GM18867 (cell line): ENCODE results near the gene CBLC.
A peak's percentile ranks its signal among the peaks of the same experiment; 100 is the strongest.
"Not testable (repeated sequence)": the region's sequence is repeated elsewhere in the genome, so short reads cannot be mapped to it uniquely, and the experiment has no call there.

Experiments
- ATAC-seq: cut with Tn5 transposase; IDR thresholded peaks from one replicate; pipeline ENCODE4 v1.9.1; 2021; ENCODE audit warnings: mild to moderate bottlenecking, moderate library complexity; ENCODE audit not compliant: unreplicated experiment

CBLC gene

DNA sequence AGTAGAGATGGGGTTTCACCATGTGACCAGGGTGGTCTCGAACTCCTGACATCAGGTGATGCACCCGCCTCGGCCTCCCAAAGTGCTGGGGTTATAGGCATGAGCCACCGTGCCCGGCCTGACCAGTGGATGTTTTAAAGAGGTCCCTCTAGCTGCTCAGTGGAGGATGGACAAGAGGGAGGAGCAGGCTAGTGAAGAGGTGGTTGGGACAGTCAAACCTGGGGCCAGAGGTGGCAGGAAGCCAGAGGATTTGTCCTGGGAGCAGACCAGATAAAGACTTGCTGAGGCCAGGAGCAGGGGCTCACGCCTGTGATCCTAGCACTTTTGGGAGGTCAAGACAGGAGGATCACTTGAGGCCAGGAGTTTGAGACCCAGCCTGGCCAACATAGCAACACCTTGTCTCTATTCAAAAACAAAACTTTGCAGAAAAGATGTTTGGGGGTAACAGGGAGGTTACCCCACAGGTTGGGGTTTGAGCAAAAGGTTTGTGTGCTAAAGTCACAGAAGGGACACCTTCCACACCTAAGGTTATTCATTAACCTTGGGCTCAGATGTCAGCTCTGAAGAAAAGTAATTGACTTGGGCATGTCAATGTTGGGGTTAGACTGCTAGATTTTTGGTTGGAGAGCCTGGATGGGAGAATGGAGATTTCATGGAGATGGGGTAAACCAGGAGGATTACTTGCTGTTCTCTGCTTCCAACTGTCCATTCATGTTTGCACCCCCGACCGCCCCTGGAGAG is 40.2 kb downstream of the CBLC start:
- no peak for ATAC-seq

GRCh38 chr19:44818466-44819031 is 40.9 kb downstream of the CBLC start:
- no peak for ATAC-seq

DNA sequence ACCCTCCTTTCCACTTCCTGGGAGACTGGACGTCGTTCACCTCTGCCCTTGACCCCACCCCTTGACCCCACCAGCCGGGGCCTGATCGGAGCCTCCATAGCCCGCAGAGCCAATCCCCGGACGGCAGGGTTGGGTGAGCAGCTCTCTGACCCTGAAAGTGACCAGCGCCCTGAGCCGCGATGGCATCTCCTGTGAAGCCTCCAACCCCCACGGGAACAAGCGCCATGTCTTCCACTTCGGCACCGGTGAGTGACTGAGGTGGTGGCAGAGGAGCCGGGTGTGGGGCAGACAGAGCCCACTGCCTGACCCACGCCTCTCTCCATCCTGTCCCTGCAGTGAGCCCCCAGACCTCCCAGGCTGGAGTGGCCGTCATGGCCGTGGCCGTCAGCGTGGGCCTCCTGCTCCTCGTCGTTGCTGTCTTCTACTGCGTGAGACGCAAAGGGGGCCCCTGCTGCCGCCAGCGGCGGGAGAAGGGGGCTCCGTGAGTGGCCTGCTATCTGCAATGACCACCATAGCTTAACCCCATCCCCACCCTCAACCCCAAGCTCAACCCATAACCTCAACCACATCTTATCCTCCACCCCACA is 41.6 kb downstream of the CBLC start:
- ATAC-seq, result no peak

DNA sequence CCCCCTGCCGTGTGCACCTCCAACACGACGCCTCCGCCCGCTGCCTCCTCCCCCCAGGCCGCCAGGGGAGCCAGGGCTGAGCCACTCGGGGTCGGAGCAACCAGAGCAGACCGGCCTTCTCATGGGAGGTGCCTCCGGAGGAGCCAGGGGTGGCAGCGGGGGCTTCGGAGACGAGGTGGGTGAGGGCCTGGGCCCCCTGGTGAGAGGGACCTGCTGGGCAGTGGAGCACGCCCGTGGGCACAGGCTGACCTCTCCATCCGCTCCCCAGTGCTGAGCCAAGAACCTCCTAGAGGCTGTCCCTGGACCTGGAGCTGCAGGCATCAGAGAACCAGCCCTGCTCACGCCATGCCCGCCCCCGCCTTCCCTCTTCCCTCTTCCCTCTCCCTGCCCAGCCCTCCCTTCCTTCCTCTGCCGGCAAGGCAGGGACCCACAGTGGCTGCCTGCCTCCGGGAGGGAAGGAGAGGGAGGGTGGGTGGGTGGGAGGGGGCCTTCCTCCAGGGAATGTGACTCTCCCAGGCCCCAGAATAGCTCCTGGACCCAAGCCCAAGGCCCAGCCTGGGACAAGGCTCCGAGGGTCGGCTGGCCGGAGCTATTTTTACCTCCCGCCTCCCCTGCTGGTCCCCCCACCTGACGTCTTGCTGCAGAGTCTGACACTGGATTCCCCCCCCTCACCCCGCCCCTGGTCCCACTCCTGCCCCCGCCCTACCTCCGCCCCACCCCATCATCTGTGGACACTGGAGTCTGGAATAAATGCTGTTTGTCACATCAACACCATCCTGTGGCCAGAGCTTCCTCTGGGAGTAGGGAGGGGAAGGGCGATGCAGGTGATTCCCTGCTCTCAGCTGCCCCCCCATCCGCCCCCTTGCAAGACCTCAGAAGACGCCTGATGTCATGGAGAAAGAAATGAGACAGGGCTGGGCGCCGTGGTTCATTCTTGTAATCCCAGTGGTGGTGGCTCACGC is 43.2 kb downstream of the CBLC start:
- no peak for ATAC-seq

- no peak for ATAC-seq
Observed at GRCh38 chr19:44822177-44822576, 44.5 kb downstream of the CBLC start.

DNA sequence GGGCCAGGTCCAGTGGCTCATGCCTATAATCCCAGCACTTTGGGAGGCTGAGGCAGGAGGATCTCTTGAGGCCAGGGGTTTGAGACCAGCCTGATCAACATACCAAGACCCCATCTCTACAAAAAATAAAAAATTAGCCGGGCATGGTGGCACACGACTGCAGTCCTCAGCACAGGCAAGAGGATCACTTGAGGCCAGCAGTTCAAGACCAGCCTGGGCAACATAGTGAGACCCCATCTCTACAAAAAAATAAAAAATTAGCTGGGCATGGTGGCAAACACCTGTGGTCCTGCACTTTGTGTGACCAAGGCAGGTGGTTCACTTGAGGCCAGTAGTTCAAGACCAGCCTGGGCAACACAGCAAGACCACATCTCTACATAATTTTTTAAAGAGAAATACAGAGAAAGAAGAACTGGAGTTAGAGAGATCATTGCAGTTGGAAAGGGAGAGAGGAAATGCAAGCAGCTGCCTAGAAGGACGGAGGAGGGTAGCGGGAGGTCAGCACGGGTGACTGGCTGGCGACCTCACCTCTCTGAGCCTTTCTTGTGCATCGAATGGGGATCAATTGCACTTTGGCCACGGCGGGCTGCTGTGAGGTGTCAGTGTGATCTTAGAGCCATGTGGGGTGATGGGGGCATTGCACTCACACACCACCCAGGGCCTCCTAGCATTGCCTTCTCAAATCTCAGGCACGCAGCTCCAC is 45.1 kb downstream of the CBLC start:
- no peak for ATAC-seq

- ATAC-seq, result no peak
Observed at GRCh38 chr19:44823373-44823698, 45.6 kb downstream of the CBLC start.

- ATAC-seq, result no peak
Observed at GRCh38 chr19:44824761-44825160, 47.1 kb downstream of the CBLC start.

DNA sequence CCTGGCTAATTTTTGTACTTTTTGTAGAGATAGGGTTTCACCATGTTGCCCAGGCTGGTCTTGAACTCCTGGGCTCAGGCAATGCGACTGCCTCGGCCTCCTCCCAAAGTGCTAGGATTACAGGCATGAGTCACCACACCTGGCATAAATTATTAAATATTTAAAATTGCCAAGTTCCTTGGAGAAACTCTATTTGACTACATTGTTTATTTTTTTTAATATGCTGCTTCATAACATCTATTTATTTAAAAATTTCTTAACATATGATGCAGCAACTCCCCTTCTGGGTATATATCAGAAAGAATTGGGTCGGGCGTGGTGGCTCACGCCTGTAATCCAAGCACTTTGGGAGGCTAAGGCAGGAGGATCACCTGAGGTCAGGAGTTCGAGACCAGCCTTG is 55.2 kb downstream of the CBLC start:
- ATAC-seq, result not testable (repeated sequence)

GRCh38 chr19:44834399-44834798 is 56.7 kb downstream of the CBLC start:
- ATAC-seq, result not testable (repeated sequence)

DNA sequence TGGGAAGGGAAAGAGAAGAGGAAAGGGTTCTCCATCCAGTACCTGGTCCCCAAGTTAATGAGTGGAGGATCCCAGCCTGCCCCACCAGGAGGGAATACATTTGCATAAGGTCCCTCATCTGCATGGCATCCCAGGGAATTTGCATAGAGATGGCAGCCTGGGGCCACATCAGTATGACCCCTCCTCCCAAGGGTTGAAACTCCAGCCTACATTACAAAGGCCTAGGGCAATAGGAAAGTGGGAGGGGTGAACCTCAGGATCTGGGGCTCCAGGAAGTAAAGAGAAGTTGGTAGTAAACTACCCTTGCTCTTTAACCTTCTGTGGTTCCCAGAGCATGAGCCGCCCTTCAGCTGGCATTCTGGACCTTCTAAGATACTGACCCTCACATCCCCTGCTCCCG is 61.6 kb downstream of the CBLC start:
- ATAC-seq, result no peak

GRCh38 chr19:44840811-44841210 is 63.1 kb downstream of the CBLC start:
- ATAC-seq, result no peak

- ATAC-seq, result no peak
Observed at GRCh38 chr19:44841231-44841630, 63.5 kb downstream of the CBLC start.

DNA sequence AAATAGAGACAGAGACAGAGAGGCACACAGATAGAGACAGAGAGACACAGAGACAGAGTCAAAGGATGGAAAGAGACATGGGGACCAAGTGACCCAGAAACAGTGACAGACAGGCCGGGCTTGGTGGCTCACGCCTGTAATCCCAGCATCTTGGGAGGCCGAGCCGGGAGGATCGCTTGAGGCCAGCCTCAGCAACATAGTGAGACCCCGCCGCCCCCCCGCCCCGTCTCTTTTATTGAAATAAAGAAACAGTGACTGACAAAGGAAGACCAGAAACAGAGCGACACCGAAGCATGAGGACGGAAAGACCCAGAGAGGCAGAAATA is 67.6 kb downstream of the CBLC start:
- ATAC-seq, result no peak

- peak; percentile 44 for ATAC-seq
Observed at GRCh38 chr19:44845612-44846454, 68.1 kb downstream of the CBLC start, which contains the start of gene NECTIN2. NECTIN2 (plus strand) TSS chr19:44846297; CDS start chr19:44846526, 229 bp downstream.

GRCh38 chr19:44846455-44847143 is 68.9 kb downstream of the CBLC start:
- ATAC-seq, result no peak

DNA sequence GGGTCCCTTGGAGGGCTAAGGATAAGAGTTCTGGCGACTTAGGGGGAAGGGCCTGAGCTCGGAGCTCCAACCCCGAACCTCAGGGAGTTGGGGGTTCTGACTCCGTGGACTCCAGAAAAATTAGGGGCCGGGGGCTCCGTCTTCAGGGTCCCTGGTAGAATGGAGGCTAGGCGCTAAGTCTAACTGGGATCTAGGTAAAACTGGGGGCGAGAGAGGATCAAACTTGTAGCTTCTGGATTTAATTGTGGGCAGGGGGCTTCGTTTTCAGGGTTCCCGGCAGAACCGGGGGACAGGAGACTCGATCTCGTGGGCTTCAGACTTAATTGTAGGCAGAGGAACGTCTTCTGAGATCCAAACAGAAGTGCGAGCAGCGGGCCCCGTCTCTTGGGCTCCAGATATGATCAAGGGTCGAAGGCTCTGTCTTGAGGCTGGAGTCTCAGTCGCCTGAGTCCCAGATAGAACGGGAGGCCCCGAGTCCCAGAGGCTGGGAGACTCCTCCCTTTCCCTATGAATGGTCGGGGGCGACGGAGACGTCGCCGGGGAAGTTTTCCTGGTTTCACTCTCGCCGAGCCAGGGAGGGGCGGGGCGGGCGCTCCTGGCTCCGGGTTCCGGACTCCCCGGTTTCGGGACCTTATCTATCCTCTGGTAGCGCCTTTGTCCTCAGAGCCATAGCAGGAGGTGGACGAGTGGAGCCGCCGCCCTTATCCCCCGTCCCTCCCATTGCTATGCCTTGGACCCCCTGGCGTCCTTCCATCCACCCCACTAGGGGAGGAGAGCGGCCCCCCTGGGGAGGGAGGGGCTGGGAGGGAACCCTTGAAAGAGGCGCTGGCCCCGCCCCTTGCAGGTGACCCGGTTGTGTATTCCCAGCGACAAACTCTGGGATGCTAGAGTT is 69.7 kb downstream of the CBLC start:
- ATAC-seq, result no peak

DNA sequence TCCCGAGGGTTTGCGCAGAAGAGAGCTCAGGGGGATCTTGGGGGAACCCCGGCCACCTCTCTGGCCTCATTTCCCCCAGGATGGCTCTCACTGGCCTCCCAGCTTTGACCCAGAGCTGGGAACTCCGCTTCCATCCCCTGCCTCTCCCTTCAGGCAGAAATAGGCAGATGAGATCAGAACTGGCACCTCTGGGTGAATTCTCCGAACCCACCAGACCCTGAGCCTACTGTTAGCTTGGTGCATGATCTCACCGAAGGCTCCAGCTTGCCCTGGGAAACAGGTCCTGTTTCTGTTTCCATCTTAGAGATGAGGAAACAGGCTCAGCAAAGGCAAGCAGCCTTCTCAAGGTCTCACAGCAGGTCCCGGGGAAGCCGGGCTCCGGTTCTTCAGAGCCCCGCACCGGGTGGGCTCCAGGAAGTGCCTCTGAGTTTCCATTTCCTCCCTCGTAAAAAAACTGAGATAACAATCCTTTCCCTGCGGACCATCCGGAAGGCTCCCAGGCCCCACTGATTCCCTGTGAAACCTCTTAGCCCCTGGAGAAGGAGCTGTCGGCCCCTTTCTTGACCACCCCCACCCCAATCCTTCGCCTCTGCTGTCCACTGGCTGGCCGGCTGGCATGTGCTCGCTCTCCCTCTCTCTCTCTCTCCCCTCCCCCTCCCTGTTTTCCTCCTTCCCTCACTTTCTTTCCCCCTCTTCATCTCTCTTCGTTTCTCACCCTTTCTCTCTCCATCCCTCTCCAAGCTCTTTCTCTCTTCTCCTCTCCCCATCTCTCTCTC is 70.5 kb downstream of the CBLC start:
- no peak for ATAC-seq
